SU-DHL-6 (cell line): ENCODE data around the gene SOCS1.

Experiments used
- H2AFZ ChIP-seq: fragments of 200-600 bp; sonication (generic); 2 replicates; pipeline ENCODE4 v1.6.1; 2014; ENCODE audit warnings: low read depth, mild to moderate bottlenecking, moderate library complexity, mixed read lengths, antibody characterized with exemption, low read length; ENCODE audit not compliant: severe bottlenecking
- H3F3A ChIP-seq: fragments of 200-600 bp; shearing (Covaris generic); 2 replicates; pipeline ENCODE4 v1.6.0; 2016; ENCODE audit warnings: antibody characterized with exemption, mild to moderate bottlenecking; ENCODE audit not compliant: insufficient read depth
- H3K27ac ChIP-seq: fragments of 200-600 bp; sonication (generic); 2 replicates; pipeline ENCODE4 v1.5.1; 2016; ENCODE audit warnings: low read depth, mild to moderate bottlenecking, low read length, moderate library complexity, mixed read lengths
- H3K27me3 ChIP-seq: fragments of 200-600 bp; sonication (generic), shearing (Covaris generic); 2 replicates; pipeline ENCODE4 v1.6.0; 2014; ENCODE audit warnings: mild to moderate bottlenecking, low read length
- H3K36me3 ChIP-seq: fragments of 200-600 bp; sonication (generic); 2 replicates; pipeline ENCODE4 v1.6.1; 2014; ENCODE audit warnings: mild to moderate bottlenecking, low read length, mixed read lengths
- H3K4me2 ChIP-seq: fragments of 300-600, 200-600 bp; shearing (Covaris generic), sonication (generic); 2 replicates; pipeline ENCODE4 v1.6.0; 2014; ENCODE audit warnings: low read length, low read depth, mild to moderate bottlenecking; ENCODE audit not compliant: poor library complexity, severe bottlenecking
- H3K4me3 ChIP-seq: fragments of 200-600 bp; sonication (generic); 2 replicates; pipeline ENCODE4 v1.5.1; 2014; ENCODE audit warnings: antibody characterized with exemption, low read length, mild to moderate bottlenecking, mixed read lengths; ENCODE audit not compliant: insufficient read depth, poor library complexity, severe bottlenecking
- H3K79me2 ChIP-seq: fragments of 200-600 bp; sonication (generic); 2 replicates; pipeline ENCODE4 v1.6.1; 2014; ENCODE audit warnings: mild to moderate bottlenecking, low read length, moderate library complexity; ENCODE audit not compliant: insufficient read depth
- H3K9ac ChIP-seq: fragments of 200-600 bp; sonication (generic); 2 replicates; pipeline ENCODE4 v1.7.0; 2014; ENCODE audit warnings: mild to moderate bottlenecking, low read length
- H3K9me2 ChIP-seq: fragments of 200-600 bp; sonication (generic); replicated peaks from 2 replicates; pipeline ENCODE4 v1.6.1; 2014; ENCODE audit warnings: low read length; ENCODE audit not compliant: insufficient read depth
- H3K9me3 ChIP-seq: fragments of 200-600 bp; sonication (generic); 2 replicates; pipeline ENCODE4 v1.6.1; 2014; ENCODE audit warnings: low read length, mixed read lengths; ENCODE audit not compliant: insufficient read depth
- H4K20me1 ChIP-seq: fragments of 200-600 bp; sonication (generic); 2 replicates; pipeline ENCODE4 v1.6.1; 2014; ENCODE audit warnings: low read depth, mild to moderate bottlenecking, antibody characterized with exemption, low read length, moderate library complexity, mixed read lengths
- EZH2phosphoT487 ChIP-seq: fragments of 200-600 bp; sonication (generic), shearing (Covaris generic); conservative IDR thresholded peaks from 2 replicates; pipeline ENCODE4 v1.6.1; 2018; ENCODE audit warnings: mild to moderate bottlenecking, antibody characterized with exemption, low read length, moderate library complexity, mixed read lengths
- TF ChIP-seq, protein P1 (sequence below): fragments of 200-600 bp; sonication (generic); IDR thresholded peaks from one replicate; pipeline ENCODE4 v1.5.1; 2017; ENCODE audit warnings: antibody characterized with exemption, mild to moderate bottlenecking, low read length, moderate library complexity; ENCODE audit not compliant: insufficient read depth, poor library complexity, severe bottlenecking

SOCS1 gene

DNA sequence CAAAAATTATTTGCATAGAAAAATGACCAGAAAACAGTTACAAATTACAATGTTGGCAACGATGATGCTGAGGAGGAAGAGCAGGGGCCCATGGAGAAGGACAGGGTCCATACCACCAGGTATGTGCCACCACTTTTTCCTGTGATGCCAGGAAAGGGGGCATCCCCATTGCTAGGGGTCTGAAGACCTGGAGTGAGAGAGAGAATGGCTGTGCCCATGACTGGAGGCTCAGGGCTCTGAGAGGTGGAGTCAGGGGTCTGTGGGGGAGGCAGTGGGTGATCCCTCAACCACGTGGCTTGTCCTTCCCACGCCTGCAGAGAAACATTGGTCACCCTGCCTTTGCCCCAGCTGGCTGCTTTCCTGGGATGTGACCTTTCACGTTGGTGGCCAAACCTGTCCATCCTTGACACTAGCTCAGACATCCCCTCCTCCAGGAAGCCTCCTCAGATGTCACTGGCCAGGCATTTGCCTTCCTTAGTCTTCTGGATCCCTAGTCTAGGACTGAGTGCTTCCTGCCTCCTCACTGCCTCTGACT, 51.4 kb downstream of the SOCS1 start:
- Histone ChIP-seq H2AFZ (no peak overlapping the region), H3K27ac (no peak overlapping the region), H3K9me2 (no peaks in the 10 kb centered on the region), H3K4me2 (no peak overlapping the region), H3K79me2 (no peaks in the 10 kb centered on the region), H3F3A (no peaks in the 10 kb centered on the region), H3K36me3 (no peaks in the 10 kb centered on the region), H3K27me3 (no peaks in the 10 kb centered on the region), H4K20me1 (no peaks in the 10 kb centered on the region), H3K9ac (no peak overlapping the region), H3K4me3 (no peak overlapping the region), H3K9me3 (peaks cover 7% of the 10 kb centered on the region; the same call in 1 of the 2 replicates)
- TF ChIP-seq, protein P1, sequence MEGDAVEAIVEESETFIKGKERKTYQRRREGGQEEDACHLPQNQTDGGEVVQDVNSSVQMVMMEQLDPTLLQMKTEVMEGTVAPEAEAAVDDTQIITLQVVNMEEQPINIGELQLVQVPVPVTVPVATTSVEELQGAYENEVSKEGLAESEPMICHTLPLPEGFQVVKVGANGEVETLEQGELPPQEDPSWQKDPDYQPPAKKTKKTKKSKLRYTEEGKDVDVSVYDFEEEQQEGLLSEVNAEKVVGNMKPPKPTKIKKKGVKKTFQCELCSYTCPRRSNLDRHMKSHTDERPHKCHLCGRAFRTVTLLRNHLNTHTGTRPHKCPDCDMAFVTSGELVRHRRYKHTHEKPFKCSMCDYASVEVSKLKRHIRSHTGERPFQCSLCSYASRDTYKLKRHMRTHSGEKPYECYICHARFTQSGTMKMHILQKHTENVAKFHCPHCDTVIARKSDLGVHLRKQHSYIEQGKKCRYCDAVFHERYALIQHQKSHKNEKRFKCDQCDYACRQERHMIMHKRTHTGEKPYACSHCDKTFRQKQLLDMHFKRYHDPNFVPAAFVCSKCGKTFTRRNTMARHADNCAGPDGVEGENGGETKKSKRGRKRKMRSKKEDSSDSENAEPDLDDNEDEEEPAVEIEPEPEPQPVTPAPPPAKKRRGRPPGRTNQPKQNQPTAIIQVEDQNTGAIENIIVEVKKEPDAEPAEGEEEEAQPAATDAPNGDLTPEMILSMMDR = no peak
- TF ChIP-seq EZH2phosphoT487 = no peak
